Stomach (tissue), 4 donors: ENCODE results near the gene LST1.

Source experiments
- EP300 ChIP-seq: sonication (generic); formaldehyde crosslinking; IDR thresholded peaks from one replicate; pipeline ENCODE4 v1.6.1; 2017; ENCODE audit warnings: antibody characterized with exemption
- POLR2A ChIP-seq, 4 donors: fragments of 450-650 bp; IDR thresholded peaks; one replicate each; pipeline ENCODE4 v1.6.1; 2016; ENCODE audit warnings: antibody characterized with exemption in 4 of 4, control low read depth in 2 of 4, mild to moderate bottlenecking in 1 of 4, moderate library complexity in 1 of 4
- TF ChIP-seq, protein P1 (sequence below), 7 experiments: fragments of 450-650 bp in 4 of 7; fragments of 200-600 bp in 3 of 7; sonication (generic) in 3 of 7; IDR thresholded peaks; one replicate each; pipeline ENCODE4 v1.5.1; 2016 to 2019; ENCODE audit warnings: antibody characterized with exemption in 7 of 7, control low read depth in 2 of 7, mild to moderate bottlenecking in 1 of 7

DNA sequence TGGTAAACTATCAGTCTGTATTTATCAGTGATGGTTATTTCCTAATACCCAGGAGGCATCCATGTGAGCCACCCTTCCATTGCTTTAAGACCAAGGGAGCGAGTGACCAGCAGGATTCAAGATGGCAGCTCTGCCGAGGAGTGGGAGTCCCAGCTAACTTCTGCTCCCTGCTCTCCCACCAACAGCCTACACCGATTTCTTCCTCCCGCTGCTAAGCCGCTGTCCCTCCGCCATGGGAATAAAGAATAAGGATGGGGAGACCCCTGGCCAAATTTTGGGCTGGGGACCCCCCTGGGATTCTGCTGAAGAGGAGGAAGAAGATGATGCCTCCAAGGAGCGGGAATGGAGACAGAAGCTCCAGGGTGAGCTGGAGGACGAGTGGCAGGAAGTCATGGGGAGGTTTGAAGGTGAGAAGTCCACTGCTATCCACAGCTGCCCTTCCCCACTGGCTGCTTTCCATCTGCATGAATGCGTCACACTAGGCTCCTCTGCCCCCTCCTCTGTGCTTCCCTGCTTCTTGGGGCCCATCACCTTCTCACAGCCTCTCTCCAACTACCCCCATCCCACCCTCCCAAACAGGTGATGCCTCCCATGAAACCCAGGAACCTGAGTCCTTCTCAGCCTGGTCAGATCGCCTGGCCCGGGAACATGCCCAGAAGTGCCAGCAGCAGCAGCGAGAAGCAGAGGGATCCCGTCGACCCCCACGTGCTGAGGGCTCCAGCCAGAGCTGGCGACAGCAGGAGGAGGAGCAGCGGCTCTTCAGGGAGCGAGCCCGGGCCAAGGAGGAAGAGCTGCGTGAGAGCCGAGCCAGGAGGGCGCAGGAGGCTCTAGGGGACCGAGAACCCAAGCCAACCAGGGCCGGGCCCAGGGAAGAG lies 28.4 kb upstream of the LST1 start:
- TF ChIP-seq, protein P1, sequence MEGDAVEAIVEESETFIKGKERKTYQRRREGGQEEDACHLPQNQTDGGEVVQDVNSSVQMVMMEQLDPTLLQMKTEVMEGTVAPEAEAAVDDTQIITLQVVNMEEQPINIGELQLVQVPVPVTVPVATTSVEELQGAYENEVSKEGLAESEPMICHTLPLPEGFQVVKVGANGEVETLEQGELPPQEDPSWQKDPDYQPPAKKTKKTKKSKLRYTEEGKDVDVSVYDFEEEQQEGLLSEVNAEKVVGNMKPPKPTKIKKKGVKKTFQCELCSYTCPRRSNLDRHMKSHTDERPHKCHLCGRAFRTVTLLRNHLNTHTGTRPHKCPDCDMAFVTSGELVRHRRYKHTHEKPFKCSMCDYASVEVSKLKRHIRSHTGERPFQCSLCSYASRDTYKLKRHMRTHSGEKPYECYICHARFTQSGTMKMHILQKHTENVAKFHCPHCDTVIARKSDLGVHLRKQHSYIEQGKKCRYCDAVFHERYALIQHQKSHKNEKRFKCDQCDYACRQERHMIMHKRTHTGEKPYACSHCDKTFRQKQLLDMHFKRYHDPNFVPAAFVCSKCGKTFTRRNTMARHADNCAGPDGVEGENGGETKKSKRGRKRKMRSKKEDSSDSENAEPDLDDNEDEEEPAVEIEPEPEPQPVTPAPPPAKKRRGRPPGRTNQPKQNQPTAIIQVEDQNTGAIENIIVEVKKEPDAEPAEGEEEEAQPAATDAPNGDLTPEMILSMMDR (IDR thresholded peaks at IDR 0.05) = no peak
- TF ChIP-seq POLR2A (IDR thresholded peaks at IDR 0.05) (no peak), EP300 (no peak)
